ENCODE data around the gene CXCR4. TPM values are rescaled to one million over a fixed set of nuclear protein-coding genes. Genes with fewer than 3 reads are reported as not detected.

Gene CXCR4
- total and polyA plus RNA-seq, 8 donors, result 0.31 to 20.4 (median 1.5) TPM

- 25 to 33% methylated on average over 3 of the region's 3 CpGs for WGBS, 2 donors
- FAIRE-seq (no peak), DNase-seq (no peak), ATAC-seq (no peak)
- H3K4me3 ChIP-seq, result no peak overlapping the region
- intact Hi-C loops (cut with DNase I), result no loop called here
- H3K27me3 ChIP-seq, result no peaks in the 10 kb centered on the region
- H3K4me1 ChIP-seq, result no peaks in the 10 kb centered on the region
- no peak for TF ChIP-seq CTCF (IDR thresholded peaks at IDR 0.05)
- H3K36me3 ChIP-seq, result no peaks in the 10 kb centered on the region
- H3K27ac ChIP-seq, result no peak overlapping the region
- H3K9me3 ChIP-seq, result no peaks in the 10 kb centered on the region
Measured at GRCh38 chr2:136065907-136066306, 52.0 kb downstream of the CXCR4 start.

DNA sequence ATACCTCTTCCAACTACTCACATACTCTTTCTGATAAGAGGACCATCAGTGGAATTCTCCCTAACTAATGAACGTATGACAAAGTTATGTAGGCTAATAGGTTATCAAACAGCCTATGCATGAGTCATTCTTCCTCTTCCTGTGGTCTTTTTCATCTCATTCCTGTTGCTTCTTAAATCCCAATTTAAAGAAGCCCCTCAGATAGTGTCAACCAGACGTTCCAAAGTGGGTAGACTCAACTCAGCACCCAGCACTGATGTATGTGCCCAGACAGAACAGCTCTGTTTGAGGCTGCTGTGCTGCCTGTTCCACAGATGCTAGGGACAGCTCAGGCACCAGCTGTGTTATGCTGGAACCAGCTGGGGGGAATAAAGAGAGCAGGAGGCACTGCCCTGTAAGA, 52.6 kb downstream of the CXCR4 start:
- no peak for FAIRE-seq
- no peaks in the 10 kb centered on the region for H3K9me3 ChIP-seq
- intact Hi-C loops (cut with DNase I), result no loop called here

More for the DNA sequence above, 52.6 kb downstream of the CXCR4 start:
- H3K27ac ChIP-seq, result no peak overlapping the region
- DNase-seq (no peak), ATAC-seq (no peak)
- H3K36me3 ChIP-seq, result no peaks in the 10 kb centered on the region
- WGBS, 2 donors, result 16 to 18% methylated on average over 2 of the region's 2 CpGs
- TF ChIP-seq CTCF (IDR thresholded peaks at IDR 0.05), result no peak
- H3K4me3 ChIP-seq, result no peak overlapping the region
- H3K4me1 ChIP-seq, result no peaks in the 10 kb centered on the region
- no peaks in the 10 kb centered on the region for H3K27me3 ChIP-seq

Other genes with a start within 250 kb of the CXCR4 start
- gene MCM6, start 241.7 kb downstream of the CXCR4 start, total RNA-seq, result 1 to 10 TPM; 1.9 to 5.7 (median 3.1) TPM
- gene MCM6, start 241.7 kb downstream of the CXCR4 start, polyA plus RNA-seq, result 1 to 10 TPM; 1.5 to 2.1 TPM
- 10 to 100 TPM; 29.8 to 41.3 (median 37.4) TPM for gene DARS1, start 132.5 kb downstream of the CXCR4 start, total RNA-seq
- gene DARS1, start 132.5 kb downstream of the CXCR4 start, polyA plus RNA-seq, result 10 to 100 TPM; 34.9 to 49.0 TPM